K562 (cell line): Measurements from ENCODE around the gene VPS13D. TPM values are rescaled to one million over a fixed set of nuclear protein-coding genes. Genes with fewer than 3 reads are reported as not detected.

Source experiments
- ARID1B ChIP-seq: fragments of 450-650 bp; IDR thresholded peaks from 2 replicates; pipeline ENCODE4 v1.6.1; 2016; ENCODE audit warnings: antibody characterized with exemption, mild to moderate bottlenecking, inconsistent platforms
- CHD2 ChIP-seq: IDR thresholded peaks from 2 replicates; pipeline ENCODE4 v1.6.1; 2011; ENCODE audit warnings: low read depth, low read length
- CTBP1 ChIP-seq: fragments of 450-650 bp; IDR thresholded peaks from 2 replicates; pipeline ENCODE4 v1.6.1; 2016; ENCODE audit warnings: borderline replicate concordance
- FOXA3 ChIP-seq, 2 experiments: fragments of 450-650 bp in 1 of 2; sonication (generic) in 1 of 2; formaldehyde crosslinking; IDR thresholded peaks in 1 of 2; conservative IDR thresholded peaks in 1 of 2; 2 replicates each; pipeline versions ENCODE4 v1.4.0 to v1.8.0; 2020 to 2022; ENCODE audit warnings: mild to moderate bottlenecking in 2 of 2, missing genetic modification reagents in 1 of 2
- FUS ChIP-seq: fragments of 200-400 bp; formaldehyde crosslinking; optimal IDR thresholded peaks from 2 replicates; pipeline ENCODE3; 2017; ENCODE audit warnings: low read depth, low read length
- GABPB2 ChIP-seq: fragments of 250-450 bp; sonication (Bioruptor Pico); conservative IDR thresholded peaks from 2 replicates; pipeline ENCODE4 v1.5.1; 2021; ENCODE audit warnings: mild to moderate bottlenecking
- GATAD2A ChIP-seq: fragments of 450-650 bp; IDR thresholded peaks from 2 replicates; pipeline ENCODE4 v1.6.1; 2017
- HSF4 ChIP-seq: fragments of 250-450 bp; sonication (Bioruptor Pico); IDR thresholded peaks from 2 replicates; pipeline ENCODE4 v2.1.2; 2022; ENCODE audit warnings: mild to moderate bottlenecking, moderate library complexity, borderline replicate concordance
- SRSF1 ChIP-seq: fragments of 200-400 bp; formaldehyde crosslinking; IDR thresholded peaks from 2 replicates; pipeline ENCODE4 v1.6.1; 2017; ENCODE audit warnings: mild to moderate bottlenecking, low read depth, low read length, moderate library complexity
- XRCC3 ChIP-seq: fragments of 450-650 bp; IDR thresholded peaks from 2 replicates; pipeline ENCODE4 v1.6.1; 2017; ENCODE audit warnings: mild to moderate bottlenecking, moderate library complexity
- ZNF592 ChIP-seq: fragments of 450-650 bp; IDR thresholded peaks from 2 replicates; pipeline ENCODE4 v1.6.1; 2017; ENCODE audit warnings: antibody characterized with exemption, mild to moderate bottlenecking
- polyA plus RNA-seq, 8 experiments: library from polyadenylated mRNA; depleted of rRNA in 4 of 8; stranded (reverse) in 5 of 8; unstranded in 3 of 8; fragments of >200 nt; fragmentation: Nextera tagmentation in 2 of 8; fragmentation: Illumina TruSeq in 1 of 8; extraction: Ambion mirVana in 2 of 8; extraction: Trizol in 1 of 8; gene quantifications; 2 replicates each; pipeline versions ENCODE4 v1.2.1 to v1.2.3, GENCODE V29; 2011 to 2014; ENCODE audit warnings: inconsistent platforms in 1 of 8, missing spikeins in 1 of 8
- total RNA-seq, 7 experiments: library from RNA; depleted of rRNA in 6 of 7; stranded (reverse); fragments of >200 nt in 6 of 7; fragmentation: Illumina TruSeq in 2 of 7; extraction: Trizol in 2 of 7; gene quantifications; 2 replicates each; pipeline versions ENCODE4 v1.2.1 to v1.2.3, GENCODE V29; 2011 to 2021; ENCODE audit warnings: low replicate concordance in 1 of 7
- TF ChIP-seq, protein P1 (sequence below): fragments of 450-650 bp; IDR thresholded peaks from 2 replicates; pipeline ENCODE4 v1.6.1; 2016; ENCODE audit warnings: mild to moderate bottlenecking, moderate library complexity

VPS13D gene
- total and polyA plus RNA-seq, 9 of the 15 experiments (the other 6 are each of a cell fraction or from before 2014, with no cell fraction given): 6.1 to 51.5 (median 38.5) TPM

DNA sequence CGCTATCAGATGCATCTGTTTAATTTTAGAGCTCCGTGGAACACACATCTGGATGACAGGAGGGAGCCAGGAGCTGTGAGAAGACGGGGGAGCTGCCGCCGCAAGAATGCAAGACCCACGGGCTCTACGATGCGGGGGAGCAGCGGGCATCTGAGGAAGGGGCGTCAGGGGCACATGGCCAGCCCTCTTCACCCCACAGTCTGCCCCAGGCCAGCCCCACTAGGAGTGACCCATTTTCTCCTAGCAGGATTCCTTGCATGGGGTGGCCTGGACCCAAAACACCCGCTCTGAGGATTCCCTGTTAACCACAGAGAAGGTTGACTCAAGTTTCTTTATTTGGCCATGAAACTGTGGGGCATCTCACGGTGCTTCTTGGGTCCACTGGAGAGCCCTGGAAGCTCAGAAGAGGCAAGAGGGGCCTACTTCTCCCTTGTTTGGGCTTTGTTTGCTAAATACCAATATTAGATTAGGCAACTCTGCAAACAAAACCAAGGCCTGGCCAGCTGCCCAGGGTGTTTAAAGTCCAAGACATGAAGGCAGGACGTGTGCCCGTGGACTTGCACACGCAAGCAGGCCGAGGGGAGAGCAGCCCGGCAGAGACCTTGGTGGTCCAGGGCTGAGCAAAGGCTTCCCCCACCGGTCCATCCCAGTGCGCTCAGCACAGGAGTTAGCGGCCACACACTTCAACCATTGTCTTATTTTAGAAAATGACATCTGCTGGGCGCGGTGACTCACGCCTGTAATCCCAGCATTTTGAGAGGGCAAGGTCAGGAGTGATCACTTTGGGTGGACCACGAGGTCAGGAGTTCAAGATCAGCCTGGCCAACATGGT lies 298.4 kb downstream of the VPS13D start (continued):
- TF ChIP-seq FUS (no peak), CTBP1 (peak; percentile 61), FOXA3 (CRISPR knock-in tag; conservative IDR thresholded peaks at IDR 0.05 in 1 of 2, IDR thresholded peaks at IDR 0.05 in 1 of 2) (peak in 1 of 2 experiments; percentile 63; a peak in 3 of 4 replicates), SRSF1 (no peak), ZNF592 (peak; percentile 95), CHD2 (no peak), GATAD2A (peak; percentile 78; the same call in 1 of the 2 replicates), ARID1B (peak; percentile 85), XRCC3 (no peak), HSF4 (CRISPR knock-in tag) (peak; percentile 55; the same call in 1 of the 2 replicates), GABPB2 (no peak)
- TF ChIP-seq, protein P1, sequence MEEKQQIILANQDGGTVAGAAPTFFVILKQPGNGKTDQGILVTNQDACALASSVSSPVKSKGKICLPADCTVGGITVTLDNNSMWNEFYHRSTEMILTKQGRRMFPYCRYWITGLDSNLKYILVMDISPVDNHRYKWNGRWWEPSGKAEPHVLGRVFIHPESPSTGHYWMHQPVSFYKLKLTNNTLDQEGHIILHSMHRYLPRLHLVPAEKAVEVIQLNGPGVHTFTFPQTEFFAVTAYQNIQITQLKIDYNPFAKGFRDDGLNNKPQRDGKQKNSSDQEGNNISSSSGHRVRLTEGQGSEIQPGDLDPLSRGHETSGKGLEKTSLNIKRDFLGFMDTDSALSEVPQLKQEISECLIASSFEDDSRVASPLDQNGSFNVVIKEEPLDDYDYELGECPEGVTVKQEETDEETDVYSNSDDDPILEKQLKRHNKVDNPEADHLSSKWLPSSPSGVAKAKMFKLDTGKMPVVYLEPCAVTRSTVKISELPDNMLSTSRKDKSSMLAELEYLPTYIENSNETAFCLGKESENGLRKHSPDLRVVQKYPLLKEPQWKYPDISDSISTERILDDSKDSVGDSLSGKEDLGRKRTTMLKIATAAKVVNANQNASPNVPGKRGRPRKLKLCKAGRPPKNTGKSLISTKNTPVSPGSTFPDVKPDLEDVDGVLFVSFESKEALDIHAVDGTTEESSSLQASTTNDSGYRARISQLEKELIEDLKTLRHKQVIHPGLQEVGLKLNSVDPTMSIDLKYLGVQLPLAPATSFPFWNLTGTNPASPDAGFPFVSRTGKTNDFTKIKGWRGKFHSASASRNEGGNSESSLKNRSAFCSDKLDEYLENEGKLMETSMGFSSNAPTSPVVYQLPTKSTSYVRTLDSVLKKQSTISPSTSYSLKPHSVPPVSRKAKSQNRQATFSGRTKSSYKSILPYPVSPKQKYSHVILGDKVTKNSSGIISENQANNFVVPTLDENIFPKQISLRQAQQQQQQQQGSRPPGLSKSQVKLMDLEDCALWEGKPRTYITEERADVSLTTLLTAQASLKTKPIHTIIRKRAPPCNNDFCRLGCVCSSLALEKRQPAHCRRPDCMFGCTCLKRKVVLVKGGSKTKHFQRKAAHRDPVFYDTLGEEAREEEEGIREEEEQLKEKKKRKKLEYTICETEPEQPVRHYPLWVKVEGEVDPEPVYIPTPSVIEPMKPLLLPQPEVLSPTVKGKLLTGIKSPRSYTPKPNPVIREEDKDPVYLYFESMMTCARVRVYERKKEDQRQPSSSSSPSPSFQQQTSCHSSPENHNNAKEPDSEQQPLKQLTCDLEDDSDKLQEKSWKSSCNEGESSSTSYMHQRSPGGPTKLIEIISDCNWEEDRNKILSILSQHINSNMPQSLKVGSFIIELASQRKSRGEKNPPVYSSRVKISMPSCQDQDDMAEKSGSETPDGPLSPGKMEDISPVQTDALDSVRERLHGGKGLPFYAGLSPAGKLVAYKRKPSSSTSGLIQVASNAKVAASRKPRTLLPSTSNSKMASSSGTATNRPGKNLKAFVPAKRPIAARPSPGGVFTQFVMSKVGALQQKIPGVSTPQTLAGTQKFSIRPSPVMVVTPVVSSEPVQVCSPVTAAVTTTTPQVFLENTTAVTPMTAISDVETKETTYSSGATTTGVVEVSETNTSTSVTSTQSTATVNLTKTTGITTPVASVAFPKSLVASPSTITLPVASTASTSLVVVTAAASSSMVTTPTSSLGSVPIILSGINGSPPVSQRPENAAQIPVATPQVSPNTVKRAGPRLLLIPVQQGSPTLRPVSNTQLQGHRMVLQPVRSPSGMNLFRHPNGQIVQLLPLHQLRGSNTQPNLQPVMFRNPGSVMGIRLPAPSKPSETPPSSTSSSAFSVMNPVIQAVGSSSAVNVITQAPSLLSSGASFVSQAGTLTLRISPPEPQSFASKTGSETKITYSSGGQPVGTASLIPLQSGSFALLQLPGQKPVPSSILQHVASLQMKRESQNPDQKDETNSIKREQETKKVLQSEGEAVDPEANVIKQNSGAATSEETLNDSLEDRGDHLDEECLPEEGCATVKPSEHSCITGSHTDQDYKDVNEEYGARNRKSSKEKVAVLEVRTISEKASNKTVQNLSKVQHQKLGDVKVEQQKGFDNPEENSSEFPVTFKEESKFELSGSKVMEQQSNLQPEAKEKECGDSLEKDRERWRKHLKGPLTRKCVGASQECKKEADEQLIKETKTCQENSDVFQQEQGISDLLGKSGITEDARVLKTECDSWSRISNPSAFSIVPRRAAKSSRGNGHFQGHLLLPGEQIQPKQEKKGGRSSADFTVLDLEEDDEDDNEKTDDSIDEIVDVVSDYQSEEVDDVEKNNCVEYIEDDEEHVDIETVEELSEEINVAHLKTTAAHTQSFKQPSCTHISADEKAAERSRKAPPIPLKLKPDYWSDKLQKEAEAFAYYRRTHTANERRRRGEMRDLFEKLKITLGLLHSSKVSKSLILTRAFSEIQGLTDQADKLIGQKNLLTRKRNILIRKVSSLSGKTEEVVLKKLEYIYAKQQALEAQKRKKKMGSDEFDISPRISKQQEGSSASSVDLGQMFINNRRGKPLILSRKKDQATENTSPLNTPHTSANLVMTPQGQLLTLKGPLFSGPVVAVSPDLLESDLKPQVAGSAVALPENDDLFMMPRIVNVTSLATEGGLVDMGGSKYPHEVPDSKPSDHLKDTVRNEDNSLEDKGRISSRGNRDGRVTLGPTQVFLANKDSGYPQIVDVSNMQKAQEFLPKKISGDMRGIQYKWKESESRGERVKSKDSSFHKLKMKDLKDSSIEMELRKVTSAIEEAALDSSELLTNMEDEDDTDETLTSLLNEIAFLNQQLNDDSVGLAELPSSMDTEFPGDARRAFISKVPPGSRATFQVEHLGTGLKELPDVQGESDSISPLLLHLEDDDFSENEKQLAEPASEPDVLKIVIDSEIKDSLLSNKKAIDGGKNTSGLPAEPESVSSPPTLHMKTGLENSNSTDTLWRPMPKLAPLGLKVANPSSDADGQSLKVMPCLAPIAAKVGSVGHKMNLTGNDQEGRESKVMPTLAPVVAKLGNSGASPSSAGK: peak; percentile 58
